GM21723 (cell line): ENCODE results near the gene SMAD6.
"Not testable (repeated sequence)": the region's sequence is repeated elsewhere in the genome, so short reads cannot be mapped to it uniquely, and the experiment has no call there.

ENCODE experiments used
- ATAC-seq: cut with Tn5 transposase; IDR thresholded peaks from one replicate; pipeline ENCODE4 v1.9.1; 2021; ENCODE audit warnings: mild to moderate bottlenecking, moderate library complexity; ENCODE audit not compliant: unreplicated experiment

The SMAD6 gene

DNA sequence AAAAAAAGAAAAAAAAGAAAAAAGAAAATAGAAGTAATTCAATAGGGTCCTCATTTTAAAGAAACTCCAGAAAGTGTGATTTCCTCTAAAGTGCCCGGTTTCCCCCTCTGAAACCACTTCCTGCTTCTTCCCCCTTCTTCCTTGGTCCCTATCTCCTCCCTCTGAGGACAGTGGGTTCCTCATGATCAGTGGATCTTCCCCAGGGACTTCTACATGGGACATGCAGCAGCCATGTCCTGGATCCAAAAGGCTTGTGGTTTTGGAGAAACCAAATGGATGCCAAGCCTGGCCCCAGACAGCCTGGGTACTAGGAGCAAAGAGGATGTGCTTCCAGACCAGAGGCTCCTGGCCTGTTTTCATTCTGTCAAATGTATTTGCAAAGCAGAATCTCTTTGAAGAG is 26.6 kb upstream of the SMAD6 start:
- ATAC-seq: no peak

DNA sequence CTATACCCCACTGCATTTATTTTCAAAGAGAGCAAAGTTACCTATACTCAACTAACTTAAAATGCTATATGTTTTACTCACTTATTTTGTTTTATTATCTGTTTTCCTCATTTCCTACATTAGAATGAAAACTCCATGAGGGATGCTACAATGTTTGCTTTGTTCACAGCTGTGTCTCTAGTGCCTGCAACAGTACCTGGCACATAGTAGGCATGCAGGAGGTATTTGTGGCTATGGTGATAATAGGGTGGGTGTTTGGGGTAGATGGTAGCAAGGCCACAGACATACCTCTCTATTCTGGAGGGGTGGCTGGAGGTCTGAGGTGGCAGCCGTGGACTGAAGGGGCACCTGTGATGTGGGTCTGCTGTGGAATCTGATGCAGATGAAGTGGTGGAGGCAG is 24.7 kb upstream of the SMAD6 start:
- no peak for ATAC-seq

DNA sequence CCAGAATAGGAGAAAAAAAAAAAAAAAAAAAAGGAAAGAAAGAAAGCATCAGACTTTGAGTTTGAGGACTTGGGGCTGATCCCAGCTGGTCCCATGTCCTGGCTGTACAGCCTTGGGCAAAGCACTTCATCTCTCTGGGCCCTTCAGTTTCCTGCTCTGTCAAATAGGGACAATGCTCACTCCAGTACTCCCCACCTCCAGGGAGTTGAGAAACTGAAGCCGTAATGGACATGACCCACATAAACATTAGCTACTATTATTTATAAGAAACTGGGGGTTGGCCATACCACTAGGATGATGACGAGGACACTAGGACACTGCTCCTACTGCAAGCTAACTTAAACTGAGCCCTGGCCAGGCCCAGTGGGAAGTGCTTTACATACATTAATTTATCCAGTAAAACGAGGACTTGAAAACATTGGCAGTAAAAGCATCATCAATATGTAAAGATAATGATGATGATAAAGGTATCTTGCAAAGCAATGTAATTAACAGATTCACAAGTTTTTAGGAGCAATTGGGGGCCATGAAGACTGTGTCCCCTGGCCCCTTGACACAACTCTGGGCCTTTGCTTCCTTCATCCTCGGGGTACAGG is 22.9 kb upstream of the SMAD6 start:
- no peak for ATAC-seq

DNA sequence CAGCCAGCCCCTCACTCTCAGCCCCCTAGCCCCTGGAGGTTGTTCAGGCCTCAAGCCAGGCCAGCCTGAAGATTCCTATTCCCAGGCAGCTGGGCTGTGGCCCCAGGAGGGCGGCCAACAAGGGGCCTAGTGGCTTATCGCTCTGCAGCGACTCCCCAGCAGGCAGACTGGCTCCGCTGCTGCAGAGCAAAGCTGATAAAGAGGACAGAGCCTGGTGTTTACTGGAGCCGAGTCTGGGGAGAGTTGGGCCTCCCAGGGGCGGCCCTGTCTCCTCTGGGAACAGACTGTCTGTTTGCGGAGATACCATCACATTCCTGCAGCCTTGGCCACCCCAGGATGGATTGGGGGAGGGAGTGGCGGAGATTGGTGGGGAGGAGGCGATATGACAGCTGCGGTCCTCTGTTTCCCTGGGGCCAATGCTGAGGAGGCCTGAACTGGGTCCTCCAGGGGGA is 22.4 kb upstream of the SMAD6 start:
- no peak for ATAC-seq

DNA sequence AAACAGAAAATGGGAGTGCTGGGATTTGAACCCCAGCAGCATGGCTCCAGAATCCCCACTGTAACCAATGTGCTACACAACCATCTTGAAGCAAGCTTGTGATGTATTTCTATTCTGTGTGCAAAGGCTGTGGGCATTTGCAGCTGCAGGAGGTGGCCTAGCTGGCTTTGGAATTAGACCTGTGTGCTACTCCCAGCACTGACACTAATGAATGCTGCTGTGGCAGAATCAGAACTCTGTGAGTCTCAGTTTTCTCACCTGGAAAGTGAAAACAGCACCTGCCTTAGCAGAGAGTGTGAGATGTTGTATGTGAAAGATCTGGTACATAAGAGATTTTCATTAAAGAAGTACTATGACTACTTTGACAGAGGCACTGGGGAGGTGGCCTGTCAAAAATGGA is 21.5 kb upstream of the SMAD6 start:
- ATAC-seq: no peak

DNA sequence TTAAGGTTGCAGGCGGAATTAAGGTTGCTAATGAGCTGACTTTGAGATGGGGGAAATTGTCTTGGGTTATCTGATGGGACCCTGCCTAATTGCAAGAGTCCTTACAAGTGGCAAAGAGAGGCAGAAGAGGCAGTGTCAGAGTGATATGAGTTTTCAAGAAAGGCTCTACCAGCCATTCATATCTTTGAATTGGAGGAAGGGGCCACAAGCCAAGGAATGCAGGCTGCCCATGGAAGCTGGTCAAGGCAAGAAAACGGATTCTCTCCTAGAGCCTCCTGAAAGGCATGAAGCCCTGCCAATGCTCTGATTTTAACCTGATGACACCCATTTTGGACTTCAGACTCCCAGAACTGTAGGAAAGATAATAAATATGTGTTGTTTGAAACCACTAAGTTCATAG is 20.6 kb upstream of the SMAD6 start:
- no peak for ATAC-seq

DNA sequence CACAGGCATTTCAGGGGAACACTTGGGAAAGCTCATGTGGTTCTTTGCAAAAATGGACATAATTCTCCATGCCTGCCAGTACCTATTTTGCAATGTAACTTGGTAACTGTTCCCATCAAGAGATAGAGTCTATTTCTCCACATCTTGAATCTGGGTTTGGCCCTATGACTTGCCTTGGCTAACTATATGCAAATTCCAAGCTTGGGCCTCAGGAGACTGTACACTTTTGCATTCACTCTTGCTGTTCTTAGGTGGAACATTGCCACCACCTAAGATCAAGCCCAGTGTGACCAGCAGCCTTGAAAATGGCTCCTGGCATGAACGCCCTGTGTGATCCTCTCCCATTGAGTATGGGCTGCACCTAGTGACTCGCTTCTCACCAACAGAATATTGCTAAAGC is 19.8 kb upstream of the SMAD6 start:
- ATAC-seq: no peak

DNA sequence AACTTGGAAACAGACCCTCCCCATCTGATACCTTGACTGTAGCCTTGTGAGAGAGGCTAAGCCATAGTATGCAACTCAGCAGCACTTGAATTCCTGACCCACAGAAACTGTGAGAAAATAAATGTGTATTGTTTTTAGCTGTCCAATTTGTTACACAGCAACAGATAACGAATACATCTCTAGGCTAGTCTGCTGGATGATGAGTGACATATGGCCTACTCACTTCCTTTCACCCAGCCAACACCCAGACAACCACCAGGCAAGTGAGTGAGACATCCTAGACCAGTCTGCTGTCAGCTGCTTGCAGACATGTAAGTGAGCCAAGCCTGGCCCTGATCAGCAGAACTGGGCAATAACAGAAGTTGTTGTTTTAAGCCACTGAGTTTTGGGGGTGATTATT is 19.2 kb upstream of the SMAD6 start:
- no peak for ATAC-seq

DNA sequence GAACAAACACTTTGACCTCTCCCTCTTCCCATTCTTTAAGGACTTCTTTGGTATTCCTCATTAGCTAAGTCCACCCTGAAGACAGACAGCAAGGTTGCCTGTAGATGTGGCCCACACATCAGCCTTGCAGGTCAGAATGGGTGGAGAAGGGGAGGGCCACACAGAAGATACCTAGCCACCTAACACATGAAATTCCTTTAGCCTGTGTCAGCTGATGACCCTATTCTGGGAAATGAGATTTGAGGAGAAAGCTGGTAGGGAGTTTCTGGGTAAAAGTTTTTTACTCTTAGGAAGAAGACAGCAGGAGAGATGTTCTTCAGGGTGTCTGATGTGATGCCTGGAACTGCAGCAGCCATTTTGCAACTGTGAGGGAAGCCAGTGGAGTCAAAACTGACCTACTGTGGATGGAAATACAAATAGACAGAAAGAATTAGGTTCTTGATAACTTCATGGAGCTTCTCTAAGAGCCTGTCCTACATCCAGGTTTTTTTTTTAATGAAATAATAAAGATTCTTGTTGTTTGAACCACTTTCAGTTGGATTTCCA is 17.8 kb upstream of the SMAD6 start:
- ATAC-seq: no peak

DNA sequence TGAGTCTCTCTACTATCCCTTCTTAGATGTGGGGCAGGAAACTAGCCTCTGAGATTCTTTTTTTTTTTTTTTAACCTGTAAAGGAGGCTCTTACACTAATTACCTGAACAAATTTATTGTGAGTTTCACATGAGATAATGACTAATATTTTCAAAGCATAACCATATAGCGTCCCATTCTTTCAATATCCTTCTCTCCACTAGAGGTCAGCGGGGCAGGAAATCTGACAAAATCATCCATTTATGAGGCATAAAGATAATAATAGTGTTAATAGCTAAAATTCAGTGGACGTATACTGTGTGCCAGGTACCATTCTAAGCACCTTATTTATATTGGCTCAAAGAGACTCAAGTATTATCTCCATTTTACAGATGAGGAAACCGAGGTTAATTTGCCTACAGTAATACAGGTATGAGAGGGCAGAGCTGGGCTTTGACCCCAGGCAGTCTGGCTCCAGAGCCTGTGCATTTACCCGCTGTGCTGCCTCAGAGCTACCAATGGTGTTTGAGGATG is 16.3 kb upstream of the SMAD6 start:
- ATAC-seq: no peak

DNA sequence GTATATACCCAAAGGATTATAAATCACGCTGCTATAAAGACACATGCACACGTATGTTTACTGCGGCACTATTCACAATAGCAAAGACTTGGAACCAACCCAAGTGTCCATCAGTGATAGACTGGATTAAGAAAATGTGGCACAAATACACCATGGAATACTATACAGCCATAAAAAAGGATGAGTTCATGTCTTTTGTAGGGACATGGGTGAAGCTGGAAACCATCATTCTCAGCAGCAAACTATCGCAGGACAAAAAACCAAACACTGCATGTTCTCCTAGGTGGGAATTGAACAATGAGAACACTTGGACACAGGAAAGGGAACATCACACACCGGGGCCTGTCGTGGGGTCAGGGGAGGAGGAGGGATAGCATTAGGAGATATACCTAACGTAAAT is 11.1 kb upstream of the SMAD6 start:
- ATAC-seq: not testable (repeated sequence)

DNA sequence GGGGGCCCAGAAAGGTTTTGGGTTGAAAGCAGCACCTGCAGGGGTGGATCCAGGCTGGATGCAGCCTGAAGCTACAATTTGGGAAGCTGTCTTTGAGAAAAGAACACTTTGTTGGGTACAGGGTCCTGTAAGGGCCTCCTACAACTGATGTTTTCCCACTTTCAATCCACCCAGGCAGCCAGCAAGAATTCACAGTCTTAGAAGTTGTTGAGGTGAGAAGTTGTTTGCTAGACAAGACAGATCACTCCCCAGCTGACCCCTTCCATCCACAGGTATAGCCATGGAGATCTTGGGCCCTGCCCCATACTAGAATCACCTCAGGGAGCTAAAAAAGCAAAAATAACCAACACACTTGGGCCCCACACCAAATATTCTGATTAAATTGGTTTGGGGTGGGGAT is 10.3 kb upstream of the SMAD6 start:
- no peak for ATAC-seq

DNA sequence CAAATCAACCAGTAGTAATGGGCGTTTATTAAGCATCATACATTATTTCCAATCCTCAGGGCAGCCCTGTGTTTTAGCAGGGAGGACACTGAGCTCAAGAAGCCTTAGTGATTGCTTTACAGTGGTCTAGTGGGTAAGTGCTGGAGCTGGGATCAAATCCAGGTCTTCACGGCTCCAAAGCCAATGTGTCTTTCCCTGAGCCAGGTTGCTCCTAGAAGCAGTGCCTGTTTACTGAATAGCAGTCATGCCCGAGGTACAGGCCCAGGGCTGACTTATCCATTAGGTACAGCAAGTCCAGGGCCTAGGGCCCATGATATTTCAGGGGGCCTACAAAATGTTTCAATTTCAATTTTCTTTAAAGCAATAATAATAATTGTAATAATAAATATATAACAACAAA is 9.6 kb upstream of the SMAD6 start:
- ATAC-seq: no peak

DNA sequence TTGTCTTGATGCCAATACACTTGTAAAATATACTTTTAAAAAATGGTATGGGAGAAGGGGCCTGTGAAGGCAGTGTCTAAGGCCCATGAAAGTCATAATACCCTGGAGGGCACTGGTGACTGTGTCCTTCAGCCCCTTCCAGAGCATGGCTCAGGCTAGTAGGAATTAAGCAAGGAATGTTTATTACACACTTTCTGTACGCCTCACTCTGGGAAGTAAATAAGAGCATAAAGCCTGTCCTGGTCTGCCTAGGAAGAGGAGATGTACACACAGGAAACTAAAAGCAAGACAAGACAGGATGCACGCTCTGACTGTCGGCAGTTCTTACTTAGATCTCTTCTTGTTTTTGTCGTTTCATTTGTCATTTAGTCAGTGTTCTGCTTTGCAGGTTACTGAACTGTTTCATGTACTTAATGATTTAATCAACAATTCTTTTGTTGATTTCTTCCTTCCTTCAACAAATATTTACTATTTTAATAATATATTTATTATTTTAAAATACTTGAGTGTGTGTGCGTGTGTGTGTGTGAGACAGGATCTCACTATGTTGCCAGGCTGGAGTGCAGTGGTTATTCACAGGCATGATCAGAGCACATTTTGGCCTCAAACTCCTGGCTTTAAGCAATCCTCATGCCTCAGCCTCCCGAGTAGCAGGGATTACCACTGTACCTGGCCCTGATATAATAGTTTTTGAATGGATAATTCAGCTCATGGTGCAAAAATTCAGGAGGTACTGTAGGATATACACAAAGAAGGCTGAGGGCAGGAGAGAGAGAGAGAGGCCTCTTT is 9.0 kb upstream of the SMAD6 start:
- ATAC-seq: no peak

DNA sequence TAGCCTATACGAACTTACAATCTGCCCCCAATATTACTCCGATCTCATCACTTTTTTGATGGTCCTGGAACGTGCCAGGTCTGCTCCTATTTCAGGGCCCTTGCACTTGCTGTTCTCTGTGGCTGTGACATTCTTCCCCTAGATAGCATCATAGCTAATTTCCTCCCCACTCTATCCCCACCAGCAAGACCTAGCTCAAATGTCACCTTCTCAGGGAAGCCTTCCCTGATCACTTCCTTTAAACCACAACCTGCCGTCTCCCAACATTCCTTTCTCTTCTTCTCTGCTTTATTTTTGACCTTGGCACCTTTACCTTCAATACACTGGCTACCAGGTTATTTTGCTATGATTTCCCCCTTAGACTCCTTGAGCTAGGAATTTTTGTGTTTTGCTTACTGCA is 5.3 kb upstream of the SMAD6 start:
- ATAC-seq: no peak

DNA sequence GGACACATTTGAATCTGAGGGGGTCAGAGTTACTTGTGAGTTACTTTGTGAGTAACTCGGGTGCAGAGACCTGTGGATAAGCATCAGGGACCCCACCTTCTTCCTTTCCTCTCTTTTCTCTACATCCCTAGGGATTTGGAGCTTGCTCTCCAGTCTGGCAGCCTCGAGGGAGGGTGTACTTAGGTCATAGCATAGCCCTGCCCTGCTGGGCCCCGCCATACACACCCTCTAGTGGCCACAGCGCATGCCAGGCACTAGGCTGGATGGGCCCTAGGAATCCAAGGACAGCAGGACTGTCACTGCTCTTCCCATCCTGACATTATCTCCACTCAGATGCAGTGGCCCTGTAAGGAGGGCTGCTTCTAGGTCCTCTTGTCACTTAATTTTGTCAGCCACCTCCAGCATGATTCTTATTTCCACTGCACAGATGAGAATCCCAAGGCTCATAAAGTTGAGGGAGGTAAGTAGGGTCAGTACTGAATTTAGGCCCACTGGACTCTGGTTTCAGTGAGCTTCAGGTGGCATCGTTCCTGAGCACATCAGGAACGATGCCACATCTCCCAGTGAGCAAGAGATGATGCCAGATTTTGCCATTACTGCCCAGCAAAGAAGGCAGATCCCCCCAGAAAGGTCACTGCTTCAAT is 3.6 kb upstream of the SMAD6 start:
- no peak for ATAC-seq

DNA sequence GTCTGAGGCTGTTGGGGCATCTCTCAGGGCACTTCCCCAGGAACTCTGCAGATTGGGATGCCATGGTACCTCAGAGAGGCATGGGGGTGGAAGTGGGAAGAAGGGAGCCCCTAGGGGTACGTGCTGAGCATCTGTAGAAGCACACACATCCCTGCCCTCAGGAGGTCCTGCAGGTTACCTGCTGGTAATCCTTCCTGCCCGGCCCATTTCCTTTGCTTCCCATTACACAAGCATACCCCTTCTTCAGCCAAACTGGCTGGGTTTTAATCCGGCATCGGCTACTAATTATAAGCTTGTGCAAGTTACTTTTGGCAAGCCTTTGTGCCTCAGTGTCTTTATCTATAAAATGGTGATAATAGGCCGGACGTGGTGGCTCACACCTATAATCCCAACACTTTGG is 3.1 kb upstream of the SMAD6 start:
- ATAC-seq: no peak

DNA sequence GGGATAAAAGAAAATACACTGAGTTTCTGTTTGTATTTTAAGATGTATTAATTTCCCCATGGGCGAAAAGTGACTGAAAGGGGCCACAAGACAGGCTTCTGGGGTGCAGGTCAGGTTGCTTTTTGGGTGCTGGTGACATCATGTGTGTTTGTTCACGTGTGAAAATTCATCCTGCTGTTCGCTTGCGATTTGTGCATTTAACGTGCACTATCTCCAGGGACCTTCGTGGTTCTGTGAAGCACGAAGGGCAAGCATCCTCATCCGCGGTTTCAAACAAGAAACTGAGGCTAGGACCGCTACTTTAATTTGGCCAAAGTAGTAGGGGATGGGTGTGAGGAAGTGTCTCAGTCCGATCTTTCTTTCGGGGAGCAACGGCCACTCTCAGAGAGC is 1.6 kb upstream of the SMAD6 start:
- no peak for ATAC-seq

DNA sequence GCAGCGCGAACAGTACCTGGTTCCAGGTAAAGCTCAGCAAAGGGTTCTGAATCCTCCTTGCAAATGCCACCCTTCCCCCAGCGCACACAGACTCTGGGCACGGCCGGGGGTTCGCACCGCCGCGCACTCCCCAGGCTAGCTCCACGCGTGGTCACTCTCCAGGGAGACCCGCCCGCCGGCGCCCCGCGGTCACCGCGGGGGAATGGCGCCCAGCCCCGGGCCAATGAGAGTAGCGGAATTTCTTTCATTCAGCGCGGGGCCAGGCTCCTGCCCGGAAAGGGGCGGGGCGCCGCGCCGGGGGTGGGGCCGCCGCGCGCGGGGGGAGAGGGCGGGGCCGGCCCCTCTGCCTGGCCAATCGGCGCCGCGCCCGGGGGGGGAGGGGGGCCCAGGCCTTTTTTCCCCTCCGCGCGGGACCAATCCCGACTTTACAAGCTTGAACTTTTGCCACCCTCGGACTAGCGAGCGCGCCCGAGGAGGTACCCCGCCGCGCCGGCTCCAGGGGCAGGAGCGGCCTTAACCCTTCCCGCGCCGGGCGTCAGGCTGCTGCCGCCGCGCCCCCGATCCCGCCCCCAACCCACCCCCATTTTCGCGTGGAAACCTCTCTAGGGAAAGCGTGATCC is 1.1 kb upstream of the SMAD6 start:
- ATAC-seq: peak; percentile 68

DNA sequence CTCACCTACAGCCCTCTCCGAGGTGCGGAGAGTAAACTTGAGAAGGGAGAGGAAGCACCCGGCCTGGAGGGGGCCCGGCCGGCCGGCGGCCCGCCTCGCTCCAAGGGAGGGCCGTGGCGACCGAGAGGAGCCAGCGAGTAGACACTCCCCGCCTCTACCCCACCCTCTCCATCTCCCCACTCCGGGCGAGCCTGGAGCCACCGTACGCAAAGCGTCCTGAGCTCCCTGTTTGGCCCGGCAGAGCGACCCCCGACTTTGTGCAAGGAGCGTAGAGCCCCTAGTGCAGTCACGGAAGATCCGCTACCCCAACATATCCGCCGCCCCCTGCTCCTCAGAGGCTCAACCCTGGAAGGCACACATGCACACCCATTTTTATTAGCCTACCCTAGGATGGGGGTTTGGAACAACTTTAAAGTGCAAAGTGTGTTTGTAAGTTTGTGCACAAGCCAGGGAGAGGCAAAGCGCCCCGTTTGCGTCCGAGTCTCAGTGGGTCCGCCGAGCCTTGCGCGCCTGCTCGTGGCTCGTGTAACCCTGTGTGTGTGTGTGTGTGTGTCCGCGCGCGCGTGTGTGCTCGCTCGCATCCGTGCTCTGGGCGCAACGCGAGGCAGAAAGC is 508 bp upstream of the SMAD6 start:
- ATAC-seq: peak; percentile 29
